GM10266 (cell line): ENCODE measurements around the gene MAP1LC3B2.

Experiments
- DNase-seq: peaks from one replicate; pipeline ENCODE4 v3.0.0; 2012; ENCODE audit errors: extremely low spot score
- TF ChIP-seq, protein P1 (sequence below): IDR thresholded peaks from 2 replicates; pipeline ENCODE4 v1.5.1; 2012; ENCODE audit warnings: mild to moderate bottlenecking, low read depth; ENCODE audit not compliant: control insufficient read depth, insufficient read depth; ENCODE audit errors: missing control alignments

The MAP1LC3B2 gene

DNA sequence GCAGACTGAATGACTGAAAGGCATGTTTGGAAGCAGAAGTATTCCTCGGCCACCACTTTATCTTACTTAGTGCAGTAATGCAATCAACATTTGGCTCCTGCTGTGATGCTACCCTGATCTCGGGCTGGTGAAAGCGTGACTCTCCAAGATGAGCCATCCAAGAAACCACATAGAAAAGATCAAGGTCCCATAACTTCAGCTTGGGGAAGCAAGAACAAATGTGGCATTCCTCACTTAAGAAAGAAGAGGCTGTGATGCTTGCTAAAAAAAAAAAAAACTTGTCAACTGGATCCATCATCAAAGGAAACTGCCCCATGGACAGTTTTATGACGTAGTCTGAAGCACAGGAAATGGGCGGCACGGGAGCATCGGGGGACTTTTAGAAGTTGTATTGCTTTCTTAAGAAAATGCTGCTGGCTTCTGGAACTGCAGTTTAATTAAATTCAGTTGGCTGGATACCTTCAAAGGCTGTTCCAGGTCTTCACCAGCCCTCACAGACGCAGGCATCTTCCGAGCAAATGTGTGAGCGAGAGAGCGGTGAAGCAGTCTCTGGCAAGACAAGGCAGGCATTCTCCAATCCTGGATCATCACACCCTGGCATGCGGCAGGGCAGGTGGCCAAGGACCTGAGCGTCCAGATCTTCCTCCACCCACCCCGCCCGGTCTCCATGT lies 38.2 kb upstream of the MAP1LC3B2 start:
- TF ChIP-seq, protein P1, sequence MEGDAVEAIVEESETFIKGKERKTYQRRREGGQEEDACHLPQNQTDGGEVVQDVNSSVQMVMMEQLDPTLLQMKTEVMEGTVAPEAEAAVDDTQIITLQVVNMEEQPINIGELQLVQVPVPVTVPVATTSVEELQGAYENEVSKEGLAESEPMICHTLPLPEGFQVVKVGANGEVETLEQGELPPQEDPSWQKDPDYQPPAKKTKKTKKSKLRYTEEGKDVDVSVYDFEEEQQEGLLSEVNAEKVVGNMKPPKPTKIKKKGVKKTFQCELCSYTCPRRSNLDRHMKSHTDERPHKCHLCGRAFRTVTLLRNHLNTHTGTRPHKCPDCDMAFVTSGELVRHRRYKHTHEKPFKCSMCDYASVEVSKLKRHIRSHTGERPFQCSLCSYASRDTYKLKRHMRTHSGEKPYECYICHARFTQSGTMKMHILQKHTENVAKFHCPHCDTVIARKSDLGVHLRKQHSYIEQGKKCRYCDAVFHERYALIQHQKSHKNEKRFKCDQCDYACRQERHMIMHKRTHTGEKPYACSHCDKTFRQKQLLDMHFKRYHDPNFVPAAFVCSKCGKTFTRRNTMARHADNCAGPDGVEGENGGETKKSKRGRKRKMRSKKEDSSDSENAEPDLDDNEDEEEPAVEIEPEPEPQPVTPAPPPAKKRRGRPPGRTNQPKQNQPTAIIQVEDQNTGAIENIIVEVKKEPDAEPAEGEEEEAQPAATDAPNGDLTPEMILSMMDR = no peak
- no peak for DNase-seq

DNA sequence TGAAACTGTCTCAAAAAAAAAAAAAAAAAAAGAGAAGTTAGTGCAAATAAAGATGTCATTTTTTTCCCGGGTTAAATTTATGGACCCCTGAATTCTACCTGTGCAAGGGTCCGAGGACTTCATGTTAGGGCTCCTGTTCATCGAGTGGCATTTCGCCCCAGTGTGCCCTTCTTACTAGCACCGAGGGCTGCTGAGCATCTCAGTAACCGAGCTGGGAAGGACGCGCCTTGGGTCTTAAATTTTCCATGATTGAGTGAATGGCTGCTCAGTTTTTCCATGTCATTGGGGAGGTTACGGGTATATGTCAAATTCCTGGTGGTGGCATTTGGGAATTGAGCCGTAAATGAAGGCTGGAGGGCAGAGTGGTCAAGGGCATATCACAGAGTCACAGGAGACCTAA lies 34.9 kb upstream of the MAP1LC3B2 start:
- TF ChIP-seq, protein P1 = no peak
- no peak for DNase-seq

DNA sequence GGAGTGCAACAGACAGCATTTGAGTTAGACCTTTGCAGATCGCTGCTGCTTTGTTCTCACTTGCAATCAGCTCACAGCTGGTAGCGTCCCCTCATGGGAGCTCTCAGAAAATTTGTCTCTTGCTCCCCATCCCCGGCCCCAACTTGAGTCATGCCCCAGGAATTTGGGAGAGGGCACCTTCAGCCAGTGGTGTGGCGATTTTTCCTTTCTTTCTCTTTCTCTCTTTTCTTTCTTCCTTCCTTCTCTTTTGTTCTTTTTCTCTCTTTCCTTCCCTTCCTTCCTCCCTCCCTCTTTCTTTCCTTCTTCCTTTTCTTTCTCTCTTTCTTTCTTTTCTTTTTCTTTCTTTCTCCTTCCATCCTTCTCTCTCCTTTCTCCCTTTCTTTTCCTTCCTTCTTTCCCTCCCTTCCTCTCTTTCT lies 34.2 kb upstream of the MAP1LC3B2 start:
- TF ChIP-seq, protein P1 = no peak
- no peak for DNase-seq

DNA sequence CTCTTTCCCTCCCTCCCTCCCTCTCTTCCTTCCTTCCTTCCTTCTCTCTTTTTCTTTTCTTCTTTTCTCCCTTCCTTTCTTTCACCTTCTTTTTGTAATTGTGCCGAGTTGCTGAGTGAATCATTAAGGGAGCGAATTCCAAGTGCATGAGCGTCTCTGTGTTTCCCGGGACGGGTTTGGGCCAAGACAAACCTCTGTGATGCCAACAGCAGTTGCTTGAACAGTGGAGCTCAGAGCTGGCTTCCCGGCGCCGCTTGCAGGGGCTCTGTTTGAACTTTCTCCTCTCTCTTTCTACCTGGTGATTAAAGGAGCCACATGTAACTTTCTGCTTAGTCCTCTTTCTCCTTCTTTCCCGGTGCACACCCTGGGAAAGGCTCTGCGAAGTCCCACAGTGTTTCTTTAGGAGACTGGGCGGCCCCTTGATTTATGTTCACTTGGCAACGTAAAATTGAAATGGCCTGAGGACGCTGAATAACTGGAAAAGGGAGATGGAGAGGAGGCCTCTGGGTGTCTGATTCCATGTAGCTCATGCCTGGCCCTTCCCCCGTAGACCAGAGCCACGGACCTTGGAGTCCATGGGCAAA lies 33.7 kb upstream of the MAP1LC3B2 start:
- TF ChIP-seq, protein P1 = no peak

DNA sequence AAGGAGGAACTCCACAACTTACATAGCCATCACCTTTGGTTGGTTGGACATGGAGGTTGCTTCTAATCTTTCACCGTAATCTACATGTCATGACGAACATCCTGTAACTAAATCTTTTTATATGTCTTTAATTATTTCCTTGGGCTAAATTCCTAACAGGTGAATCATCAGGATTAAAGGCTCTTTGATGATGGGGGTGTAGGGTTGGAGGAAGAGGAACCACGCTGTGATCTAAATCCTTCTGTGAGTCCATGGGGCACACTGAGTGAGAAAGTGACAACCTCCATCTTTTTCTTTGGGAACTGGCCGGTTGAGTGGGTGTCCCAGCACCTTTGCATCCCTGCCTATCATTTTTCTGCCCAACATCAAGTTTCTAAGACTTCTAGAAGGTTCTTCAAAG lies 31.1 kb upstream of the MAP1LC3B2 start:
- no peak for DNase-seq
- TF ChIP-seq, protein P1 = no peak

More for the DNA sequence above, 33.7 kb upstream of the MAP1LC3B2 start:
- no peak for DNase-seq

DNA sequence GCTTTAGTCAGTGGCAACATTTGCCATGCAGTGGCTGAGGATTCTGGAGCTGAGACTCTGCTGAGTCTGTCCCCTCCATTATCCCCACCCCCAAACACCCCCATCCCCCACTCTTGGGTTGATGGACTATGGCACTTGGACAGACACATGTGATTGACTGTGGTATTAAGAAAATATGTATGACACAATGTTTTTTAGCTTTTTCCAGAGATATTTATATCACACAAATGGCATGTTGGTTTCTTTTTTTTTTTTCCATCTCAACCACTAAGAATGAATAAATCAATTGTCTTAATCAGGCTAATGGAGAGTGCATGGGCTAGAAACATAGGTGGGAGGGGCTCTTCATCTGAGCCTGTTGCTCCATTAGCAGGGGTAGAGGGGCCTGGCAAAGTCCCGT lies 30.7 kb upstream of the MAP1LC3B2 start:
- TF ChIP-seq, protein P1 = no peak
- no peak for DNase-seq

DNA sequence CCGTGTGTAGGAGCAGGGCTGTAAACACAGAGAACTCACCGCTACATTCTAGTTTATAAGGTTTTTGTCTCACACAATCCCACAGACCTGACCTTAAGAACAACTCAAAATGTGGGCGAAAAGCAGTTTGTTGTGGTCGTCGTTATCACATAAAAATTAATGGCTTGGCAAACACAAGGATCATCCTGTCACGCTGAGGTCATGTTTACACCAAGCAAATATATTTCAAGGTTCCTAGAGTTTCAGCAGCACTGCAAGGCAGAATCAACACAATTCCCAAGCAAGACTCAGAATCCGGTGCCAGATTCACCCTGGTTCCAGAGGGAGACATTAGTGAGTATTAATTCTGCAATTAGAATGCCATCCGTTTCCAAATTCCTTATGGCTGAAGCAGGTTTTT lies 30.1 kb upstream of the MAP1LC3B2 start:
- DNase-seq = no peak
- TF ChIP-seq, protein P1 = no peak
